ENCODE results near the gene MGST3.
A peak's percentile ranks its signal among the peaks of the same experiment; 100 is the strongest.
"Not testable (repeated sequence)": the region's sequence is repeated elsewhere in the genome, so short reads cannot be mapped to it uniquely, and the experiment has no call there.

Gene MGST3

DNA sequence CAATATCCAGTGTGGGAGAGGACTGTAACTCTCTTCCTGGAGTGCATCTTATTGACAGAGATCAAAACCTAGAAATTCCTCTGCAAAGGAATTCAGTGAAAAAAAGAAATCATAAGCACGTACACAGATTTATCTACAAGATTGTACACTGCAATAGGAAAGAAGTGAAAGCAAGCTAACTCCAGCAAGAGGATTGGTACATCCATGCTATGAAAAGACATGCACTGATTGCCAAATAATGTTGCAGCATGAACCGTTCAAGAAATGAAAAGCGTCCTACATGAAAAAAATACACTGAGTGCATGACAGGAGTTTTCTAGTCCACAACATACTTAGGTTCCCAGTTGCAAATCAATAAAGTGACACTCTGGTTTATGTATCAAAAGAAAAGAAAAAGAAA is 1.9 kb upstream of the MGST3 start:
- no peak for DNase-seq

DNA sequence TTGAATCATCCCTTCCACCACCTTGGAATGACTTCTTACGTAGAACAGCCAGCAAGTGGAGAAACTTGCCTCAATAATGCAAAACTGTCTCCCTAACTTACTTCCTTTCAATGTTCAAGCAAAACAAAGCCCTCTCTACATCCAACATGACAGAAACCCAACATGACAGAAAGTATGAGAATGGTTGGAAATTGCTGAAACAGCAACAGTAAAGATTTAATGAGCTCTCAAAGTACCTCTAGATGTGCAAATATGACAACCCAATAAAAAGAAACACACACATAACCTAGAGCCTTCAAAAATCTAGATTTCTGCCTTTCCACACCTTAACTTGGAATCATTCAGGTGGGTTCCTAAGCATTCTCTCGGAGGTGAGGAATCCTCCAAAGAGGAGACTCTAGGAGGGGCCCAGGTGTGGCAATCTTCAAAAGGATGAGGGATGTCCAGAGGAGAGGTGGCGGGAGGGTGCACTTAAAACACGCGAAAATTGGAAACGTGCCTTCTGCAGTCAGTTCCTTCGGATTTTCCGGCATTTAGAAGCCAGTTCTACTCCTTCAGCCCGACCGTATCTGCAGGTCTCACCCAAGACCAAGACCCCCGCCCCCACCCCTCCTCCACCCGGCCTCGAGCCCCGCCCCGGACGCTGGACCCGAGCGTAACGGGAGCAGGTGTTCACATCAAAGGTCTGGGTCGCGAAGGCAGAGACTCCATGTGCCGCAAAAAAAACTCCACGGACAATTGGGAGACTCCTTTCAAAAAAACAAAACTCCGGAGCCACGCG is 996 bp upstream of the MGST3 start:
- DNase-seq: peak in 2 of 51 donors; percentile 33 to 46

DNA sequence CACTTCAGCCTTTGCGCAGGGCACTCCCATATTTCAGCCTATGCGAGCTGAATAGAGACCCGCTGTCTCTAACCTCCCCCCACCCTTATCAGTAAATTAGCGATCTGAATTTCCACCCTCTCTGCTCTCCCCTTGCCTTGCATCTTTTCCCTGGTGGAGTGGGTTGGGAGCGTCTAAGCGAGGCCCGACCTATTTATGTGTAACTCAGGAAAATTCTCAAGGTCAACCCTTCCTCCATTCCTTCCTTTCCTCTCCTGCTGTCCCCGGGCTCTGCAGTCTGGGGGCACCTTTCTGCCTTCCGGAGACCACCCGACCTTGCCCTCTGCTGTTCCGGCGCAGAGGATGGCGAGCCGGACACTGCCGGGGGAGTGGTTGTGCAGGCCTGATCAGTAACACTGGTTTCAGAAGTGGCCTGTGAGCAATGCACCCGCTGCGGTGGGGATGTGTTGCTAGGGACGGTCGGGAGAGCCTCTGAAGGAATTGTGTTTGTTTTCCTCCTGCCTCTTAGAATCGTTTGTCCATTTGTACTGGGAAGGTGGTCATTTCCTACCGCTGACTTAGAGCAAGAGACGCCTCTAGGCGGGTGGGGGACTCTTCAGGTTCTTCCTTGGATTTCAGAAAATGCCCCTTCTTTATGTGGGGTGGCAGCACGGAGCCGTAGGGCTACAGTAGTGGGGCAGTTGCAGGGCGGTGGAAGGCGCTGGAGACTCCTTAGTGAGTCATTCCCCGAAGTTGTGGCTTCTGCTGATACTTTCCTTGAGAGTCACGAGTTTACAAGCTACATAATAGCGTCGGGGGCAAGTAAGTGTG is 513 bp downstream of the MGST3 start:
- peak in 44 of 51 donors; percentile 7 to 80 (median 42) for DNase-seq

DNA sequence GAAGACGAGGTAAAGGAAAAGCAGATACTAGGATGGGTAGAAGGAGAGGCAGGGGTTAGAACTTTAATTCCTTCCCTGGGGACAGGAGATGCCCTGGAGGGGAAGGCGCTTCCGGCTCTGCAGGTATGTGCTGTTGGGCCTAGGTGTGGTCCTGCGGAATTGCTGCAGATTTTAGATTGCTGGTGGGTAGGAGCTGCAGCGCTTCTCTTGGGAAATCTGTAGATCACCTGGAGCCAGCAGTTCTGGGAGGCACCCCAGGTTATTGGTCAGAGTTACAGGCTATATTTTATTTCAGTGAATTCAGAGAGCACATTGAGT is 1.1 kb downstream of the MGST3 start:
- no peak for DNase-seq

DNA sequence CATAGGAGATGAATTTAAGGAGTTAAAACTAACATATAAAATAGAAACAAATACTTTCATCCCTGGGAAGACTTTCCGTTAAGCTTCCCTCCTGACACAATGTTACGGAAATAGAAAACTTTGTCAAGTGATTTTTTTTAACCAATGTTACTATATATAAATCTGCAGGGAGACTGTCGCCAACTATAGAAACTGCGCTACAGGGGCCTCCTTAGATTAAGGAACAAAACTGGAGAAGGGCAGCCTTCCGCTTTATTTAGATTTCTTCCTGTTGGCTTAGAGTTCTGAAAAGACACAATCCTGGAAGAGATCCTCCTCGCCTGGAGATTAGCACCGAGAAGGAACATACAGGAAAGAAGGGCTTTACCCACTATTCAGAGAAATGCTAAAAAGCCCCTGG is 1.5 kb downstream of the MGST3 start:
- DNase-seq: no peak

DNA sequence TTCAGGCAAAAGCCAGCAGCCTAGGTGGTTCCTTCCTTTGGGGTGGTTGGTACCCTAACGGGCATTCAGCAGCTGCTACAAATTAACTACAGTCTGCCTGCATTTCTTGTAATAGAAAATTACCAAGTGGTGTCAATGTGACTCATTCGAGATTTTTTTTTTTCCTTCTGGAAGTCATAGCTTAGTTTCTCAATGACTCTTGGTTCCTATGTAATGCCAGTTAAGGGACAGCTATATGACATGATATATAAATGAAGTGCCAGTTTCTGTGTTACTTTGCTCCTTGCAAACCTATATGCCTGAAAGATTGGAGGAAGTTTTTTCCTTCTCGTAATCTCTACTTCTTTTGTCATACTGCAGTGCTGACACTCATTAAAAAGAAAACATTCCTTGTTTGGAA is 2.6 kb downstream of the MGST3 start:
- DNase-seq: no peak

DNA sequence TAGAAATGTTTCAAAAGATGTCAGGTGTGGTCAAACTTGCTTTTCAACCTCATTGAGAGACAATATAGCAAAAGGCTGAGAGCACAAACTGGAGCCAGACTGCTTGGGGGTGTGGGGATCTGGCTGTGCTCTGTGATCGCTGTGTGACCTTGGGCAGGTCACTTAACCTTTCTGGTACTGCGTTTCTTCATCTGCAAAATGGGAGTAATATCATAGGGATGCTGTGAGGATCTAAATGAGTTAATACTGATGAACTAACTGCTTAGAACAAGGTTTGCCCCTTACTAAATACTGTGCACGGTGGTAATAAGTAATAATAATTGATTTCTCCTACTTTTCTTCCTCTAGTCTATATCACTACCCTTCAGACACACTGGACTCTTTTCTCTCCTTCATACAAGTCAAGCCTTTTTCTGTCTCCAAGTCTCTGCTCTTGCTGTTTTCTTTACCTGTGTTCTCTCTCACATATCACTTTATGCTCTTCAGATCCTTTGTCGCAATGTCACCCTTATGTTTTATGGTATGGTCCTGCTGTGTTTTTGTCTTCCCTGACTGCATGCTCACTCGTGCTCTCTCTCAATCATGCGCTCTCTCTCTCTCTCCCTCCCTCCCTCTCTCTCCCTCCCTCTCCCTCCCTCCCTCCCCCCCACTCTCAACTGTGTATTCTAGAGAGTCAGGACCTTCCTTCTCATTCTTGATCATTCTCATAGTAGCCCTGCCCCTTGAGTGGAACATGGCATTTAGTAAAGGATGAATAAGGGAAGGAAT is 3.3 kb downstream of the MGST3 start:
- no peak for DNase-seq

DNA sequence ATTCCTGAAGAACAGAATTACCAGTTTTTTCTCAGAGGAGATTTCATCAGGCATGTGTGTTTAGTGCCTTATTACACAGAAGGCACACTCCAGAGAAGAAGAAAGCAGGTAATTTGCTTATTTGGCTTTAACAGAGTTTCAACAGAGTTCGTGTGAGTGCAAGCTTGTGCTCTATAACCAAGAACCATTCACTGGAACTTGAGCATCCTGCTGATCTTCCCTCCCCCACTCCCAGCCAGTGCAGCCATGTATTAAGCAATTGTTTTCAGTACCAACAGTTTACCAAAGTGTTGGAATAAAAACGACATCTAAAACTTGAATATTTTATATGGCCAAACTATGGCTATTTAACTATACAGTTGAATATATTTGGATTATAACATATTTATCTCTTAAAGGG is 4.3 kb downstream of the MGST3 start:
- peak in 8 of 51 donors; percentile 6 to 40 (median 18) for DNase-seq

DNA sequence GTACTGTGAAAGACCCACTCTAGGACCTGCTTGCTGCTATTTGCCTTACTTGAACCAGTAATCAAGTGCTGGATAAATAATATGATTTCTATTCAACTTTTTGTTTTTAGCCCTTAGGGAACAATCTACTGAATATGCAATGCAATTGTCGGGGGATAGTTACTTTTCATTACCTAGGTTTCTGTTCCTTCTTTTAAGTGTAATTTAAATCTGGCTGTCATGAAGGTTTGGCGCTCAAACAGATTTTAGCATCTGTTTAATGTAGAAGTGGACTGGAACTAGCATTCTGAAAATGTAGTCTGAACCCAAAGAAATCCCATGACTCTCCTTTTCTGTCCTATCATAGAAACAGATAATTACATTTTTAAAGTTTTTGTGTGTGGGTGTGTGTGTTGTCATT is 4.8 kb downstream of the MGST3 start:
- no peak for DNase-seq

DNA sequence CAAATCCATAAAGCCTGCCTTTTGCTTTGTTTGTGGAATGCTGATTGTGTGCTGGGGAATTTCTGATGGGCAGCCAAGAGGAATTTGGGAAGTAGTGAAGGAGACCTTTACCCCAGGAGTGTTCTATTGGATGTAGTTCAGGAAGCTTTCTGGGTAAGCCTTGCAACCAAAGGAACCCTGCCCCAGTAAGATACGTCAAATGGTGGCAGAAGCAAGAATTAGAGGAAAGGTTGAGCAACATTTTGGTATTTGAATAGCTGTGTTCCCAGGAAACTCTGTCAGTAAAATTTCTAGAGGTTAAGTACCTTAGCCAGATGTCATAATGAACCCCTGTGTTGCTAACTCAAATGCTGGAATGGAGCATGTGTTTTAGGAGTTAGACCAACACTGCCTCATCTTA is 6.4 kb downstream of the MGST3 start:
- DNase-seq: peak in 1 of 51 donors; percentile 8

DNA sequence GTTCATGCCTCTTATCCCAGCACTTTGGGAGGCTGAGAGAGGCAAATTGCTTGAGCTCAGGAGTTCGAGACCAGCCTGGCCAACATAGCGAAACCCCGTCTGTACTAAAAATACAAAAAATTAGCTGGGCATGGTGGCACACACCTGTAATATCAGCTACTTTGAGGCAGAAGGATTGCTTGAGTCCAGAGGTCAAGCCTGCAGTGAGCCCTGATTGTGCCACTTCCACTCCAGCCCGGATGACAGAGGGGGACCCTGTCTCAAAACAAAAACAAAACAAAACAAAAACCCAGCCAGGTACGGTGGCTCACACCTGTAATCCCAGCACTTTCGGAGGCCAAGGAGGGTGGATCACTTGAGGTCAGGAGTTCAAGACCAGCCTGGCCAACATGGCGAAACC is 7.2 kb downstream of the MGST3 start:
- not testable (repeated sequence) for DNase-seq

DNA sequence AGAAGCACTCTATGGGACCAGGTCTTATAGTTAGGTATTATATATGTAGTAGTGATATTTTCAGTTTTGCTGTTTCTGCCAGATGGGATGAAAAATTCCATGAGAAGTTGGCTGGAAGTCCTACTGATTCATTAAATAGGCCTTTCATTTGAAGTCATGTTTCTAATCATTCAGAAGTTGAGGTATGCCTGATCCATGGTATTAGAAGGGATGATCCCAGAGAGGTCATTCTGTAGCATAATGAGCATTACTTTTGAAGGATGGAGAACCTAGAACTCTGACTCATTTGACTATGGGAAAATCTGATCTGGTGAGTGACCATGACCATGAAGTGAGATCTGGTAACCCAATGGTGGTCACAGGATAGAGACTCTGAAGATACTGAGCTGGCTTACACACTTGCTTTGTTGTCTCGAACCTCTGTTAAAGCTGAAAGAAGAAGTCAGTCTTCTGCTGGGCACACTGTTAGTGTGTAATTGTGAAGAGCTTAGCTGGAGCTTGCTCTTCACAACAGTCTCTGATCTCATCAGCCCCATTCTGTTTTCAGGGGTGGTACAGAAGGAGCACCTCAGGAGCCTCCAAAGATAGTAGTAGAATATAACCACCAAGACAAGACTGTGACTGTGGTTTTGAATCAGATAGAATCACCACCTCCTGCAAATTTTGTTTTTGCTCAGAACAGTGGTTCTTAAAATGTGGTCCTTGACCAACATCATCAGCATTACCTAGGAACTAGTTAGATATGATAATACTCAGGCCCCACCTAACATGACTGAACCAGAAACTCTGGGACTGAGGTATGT is 9.0 kb downstream of the MGST3 start:
- no peak for DNase-seq

DNA sequence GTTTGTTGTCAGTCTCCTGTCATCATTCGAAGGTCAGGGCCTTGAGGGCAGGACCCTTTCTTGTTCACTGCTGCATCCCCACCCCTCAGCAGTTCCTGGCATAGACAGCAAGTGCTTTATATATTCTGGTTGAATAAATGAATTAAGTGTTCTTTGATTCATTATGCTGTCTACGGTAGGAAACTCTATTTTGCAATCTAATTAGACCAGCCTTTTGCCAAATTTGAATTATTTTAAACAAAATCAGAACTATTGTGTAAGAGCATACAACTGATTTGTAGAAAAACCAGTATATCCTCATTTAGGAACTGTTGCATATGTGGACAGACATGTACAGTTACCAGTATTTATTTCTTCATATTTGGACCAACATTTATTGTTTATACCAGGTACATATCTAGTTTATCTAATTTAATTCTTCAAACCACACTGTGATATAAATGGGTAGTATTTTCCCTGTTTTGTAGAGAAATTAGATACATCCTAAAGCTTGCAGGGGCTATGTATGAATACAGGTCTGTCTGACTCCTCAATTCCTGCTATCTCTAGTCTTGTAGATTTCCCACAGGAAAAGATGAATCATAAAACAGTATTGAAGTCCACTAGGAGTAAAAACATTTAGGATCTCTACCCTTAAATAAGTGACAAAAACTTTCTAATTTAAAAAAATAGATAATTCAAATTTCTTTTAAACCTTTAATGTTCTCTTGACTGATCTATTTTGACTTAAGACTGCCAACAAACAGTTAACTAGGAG is 10.4 kb downstream of the MGST3 start:
- no peak for DNase-seq

DNA sequence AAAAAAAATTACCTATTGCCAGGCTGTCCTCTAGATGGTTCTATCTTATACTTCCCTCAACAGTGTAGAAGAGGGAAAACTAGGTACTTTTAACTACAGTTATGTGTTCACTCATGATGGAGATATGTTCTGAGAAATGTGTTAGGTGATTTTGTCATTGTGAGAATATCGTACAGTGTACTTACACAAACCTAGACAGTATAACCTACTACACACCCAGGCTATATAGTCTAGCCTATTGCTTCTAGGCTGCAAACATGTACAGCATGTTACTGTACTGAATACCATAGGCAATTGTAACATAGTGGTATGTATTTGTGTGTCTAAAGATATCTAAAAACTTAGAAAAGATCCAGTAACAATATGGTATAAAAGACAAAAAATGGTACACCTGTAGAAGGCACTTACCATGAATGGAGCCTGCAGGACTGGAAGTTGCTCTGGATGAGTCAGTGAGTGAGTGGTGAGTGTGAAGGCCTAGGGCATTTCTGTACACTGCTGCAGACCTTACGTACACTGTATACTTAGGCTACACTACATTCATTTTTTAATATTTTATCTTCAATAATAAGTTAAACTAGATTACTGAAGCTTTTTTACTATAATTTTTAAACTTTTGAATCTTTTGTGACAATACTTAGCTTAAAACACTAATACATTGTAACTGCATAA is 13.2 kb downstream of the MGST3 start:
- DNase-seq: no peak

DNA sequence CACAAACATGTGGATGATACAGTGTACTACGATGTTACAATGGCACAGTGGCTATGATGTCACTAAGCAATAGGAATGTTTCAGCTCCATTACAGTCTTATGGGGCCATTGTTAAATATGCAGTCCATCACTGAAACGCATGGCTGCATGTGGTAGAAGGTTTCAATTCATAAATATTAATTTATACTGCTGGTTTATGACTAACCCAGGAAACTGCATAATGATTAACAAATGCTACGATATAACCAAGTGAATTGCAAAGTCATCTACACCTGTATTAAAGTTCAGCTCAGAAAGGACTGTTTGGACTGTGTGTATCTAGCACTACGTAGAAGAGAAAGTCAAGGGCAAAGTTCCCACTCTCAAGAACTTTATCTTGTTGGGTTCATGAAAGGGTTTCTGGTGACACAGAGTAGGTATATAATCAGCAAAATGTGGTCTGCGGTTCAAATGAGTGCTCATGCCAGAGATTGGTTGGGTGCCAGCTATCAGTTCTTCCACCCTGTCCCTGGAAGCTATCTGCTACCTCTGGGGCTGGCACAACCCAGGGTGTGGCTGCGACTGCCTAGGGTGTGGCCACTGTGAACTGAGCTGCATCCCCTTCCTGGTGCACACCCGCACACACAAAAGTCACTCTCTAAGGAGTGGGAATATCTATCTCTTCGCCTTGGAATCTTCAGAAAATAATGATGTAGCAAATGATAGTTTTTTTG is 14.8 kb downstream of the MGST3 start:
- DNase-seq: no peak

DNA sequence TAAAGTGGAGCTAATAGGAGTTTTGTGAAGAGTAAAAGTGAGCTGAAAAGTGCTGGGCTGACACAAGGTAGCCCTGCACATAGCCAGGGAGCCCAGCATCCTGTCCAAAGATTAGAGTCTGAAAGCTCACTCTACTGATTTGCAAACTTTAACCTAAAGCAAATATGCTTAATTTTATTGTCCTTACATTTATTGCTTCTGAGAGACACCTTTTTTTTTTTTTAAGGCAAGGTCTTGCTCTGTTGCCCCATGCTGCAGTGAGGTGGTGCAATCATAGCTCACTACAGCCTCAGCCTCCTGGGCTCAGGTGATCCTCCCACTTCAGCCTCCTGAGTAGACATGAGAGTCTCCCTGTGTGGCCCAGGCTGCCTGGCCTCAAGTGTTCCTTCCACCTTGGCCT is 16.5 kb downstream of the MGST3 start:
- DNase-seq: no peak

DNA sequence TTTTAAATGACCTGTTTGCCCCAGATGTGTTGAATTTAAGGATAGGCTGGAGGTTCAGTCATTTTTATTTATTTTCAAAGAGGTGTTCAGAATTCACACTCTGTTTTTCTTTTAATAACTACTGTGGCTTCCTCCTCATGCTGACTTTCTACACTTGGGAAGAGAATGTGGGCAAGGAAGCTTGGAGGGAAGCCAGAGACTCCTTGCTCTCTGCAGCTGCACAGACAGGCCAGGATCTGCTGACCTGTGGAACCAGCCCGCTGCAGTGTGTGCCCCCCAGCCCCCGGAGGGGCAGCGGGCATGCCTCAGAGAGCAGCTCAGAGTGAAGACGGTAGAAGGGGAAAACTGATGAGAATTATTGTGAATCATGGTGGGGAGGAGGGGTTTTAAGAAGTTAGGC is 16.9 kb downstream of the MGST3 start:
- peak in 1 of 51 donors; percentile 7 for DNase-seq

DNA sequence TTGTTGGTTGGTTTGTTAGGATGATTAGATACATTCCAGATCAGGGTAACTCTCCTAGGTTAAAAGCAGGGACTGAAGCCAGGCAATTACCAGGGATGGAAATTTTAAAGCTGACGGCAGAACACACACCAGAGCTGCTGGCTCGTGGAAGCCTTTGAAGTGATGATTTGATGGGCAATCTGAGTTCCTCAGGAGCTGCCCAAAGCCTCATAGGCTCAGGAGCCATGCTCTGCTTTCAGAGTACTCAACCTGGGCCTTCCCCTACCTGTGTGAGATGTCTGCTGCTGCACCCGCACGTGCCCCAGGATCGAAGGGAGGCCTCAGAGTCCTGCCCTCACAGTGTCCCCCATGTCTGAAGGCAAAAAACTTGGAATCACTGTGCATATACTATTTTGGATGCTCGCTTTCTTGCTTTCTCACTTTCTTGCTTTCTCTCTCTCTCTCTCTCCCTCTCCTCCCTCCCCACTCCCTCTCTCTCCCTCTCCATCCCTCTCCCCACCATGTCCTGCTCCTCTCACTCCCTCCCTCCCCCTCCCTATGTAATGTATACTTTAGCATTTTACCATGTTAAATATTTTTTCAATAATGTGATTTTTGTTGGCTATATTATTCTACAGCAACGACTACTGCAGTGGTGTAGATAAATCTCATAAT is 18.0 kb downstream of the MGST3 start:
- DNase-seq: no peak

Measured in hypothalamus (tissue), 51 donors.